ENCODE results near the gene ZNF263. TPM values are rescaled to one million over a fixed set of nuclear protein-coding genes. Genes with fewer than 3 reads are reported as not detected.

The ZNF263 gene
- total and polyA plus RNA-seq, 10 of the 15 experiments (the other 5 are each of a cell fraction or from before 2014, with no cell fraction given), result 4.7 to 45.6 (median 24.5) TPM

GRCh38 chr16:3276679-3277078 is 6.6 kb upstream of the ZNF263 start:
- intact Hi-C loops (cut with micrococcal nuclease; ENCODE audit: unreplicated experiment), result no loop called here
- in situ Hi-C loops (cut with MboI), result no loop called here
- POLR2A ChIA-PET, result interaction anchor here (0.7 to 1.0 kb wide), 4 partner anchors 22 to 151 kb away, joined by 3 to 9 read pairs (median 5); no protein-coding TSS in a partner anchor
- Histone ChIP-seq H3K4me2 (ENCODE audit: control insufficient read depth, insufficient read depth) (no peak overlapping the region), H3K27ac (ENCODE audit: control insufficient read depth, insufficient read depth) (no peak overlapping the region), H3K4me3 (no peak overlapping the region), H2AFZ (ENCODE audit: control insufficient read depth, low read depth, low read length) (no peak overlapping the region), H3K4me1 (ENCODE audit: control insufficient read depth, insufficient read depth, low read length) (no peaks in the 10 kb centered on the region), H4K20me1 (ENCODE audit: control insufficient read depth, insufficient read depth) (no peaks in the 10 kb centered on the region), H3K9me3 (replicated peaks; ENCODE audit: control insufficient read depth, insufficient read depth, low read length) (no peaks in the 10 kb centered on the region), H3K27me3 (replicated peaks in 1 of 2; ENCODE audit: control insufficient read depth in 2 of 2, insufficient read depth in 2 of 2, low read length in 1 of 2) (no peaks in the 10 kb centered on the region), H3K79me2 (ENCODE audit: control insufficient read depth, insufficient read depth, low read length) (no peaks in the 10 kb centered on the region), H3K9ac (ENCODE audit: control insufficient read depth, insufficient read depth, low read length) (no peak overlapping the region), H3K36me3 (ENCODE audit: control insufficient read depth in 2 of 2, insufficient read depth in 2 of 2, low read length in 1 of 2) (no peaks in the 10 kb centered on the region)
- SMC1A ChIA-PET (ENCODE audit: uncharacterized antibody, unreplicated experiment), result interaction anchor here (0.6 to 1.6 kb wide), 3 partner anchors 9 to 735 kb away, joined by 3 to 9 read pairs (median 4); no protein-coding TSS in a partner anchor
- RAD21 ChIA-PET (ENCODE audit: unreplicated experiment), result interaction anchor here (0.6 kb wide), 1 partner anchor 184 kb away, joined by 3 read pairs; no protein-coding TSS in a partner anchor
- DNase-seq (ENCODE audit: low read depth, low spot score) (no peak), FAIRE-seq (no peak), ATAC-seq (no peak)
- CTCF ChIA-PET, result interaction anchor here (1.7 kb wide), 1 partner anchor 9 kb away, joined by 12 read pairs; no protein-coding TSS in a partner anchor
- 38% methylated on average over 5 of the region's 5 CpGs for WGBS (ENCODE audit: insufficient coverage, insufficient replicate concordance, low lambda C conversion rate, missing lambda C conversion rate)
- TF ChIP-seq JUND (IDR thresholded peaks at IDR 0.05; ENCODE audit: low read depth, low read length) (no peak), CHD1 (IDR thresholded peaks at IDR 0.05; ENCODE audit: low read depth, low read length) (no peak), NKRF (conservative IDR thresholded peaks at IDR 0.05) (no peak), USF2 (IDR thresholded peaks at IDR 0.05; ENCODE audit: borderline replicate concordance, low read depth, low read length) (no peak), SMAD5 (IDR thresholded peaks at IDR 0.05; ENCODE audit: low read depth) (no peak), SP1 (IDR thresholded peaks at IDR 0.05; ENCODE audit: low read depth, low read length) (no peak), PML (IDR thresholded peaks at IDR 0.05; ENCODE audit: low read length) (no peak), RELB (IDR thresholded peaks at IDR 0.05; ENCODE audit: low read depth) (no peak), RUNX3 (IDR thresholded peaks at IDR 0.05; ENCODE audit: low read length) (no peak), SUPT20H (IDR thresholded peaks at IDR 0.05; ENCODE audit: borderline replicate concordance, control insufficient read depth, low read depth, low read length) (no peak), NR2F1 (conservative IDR thresholded peaks at IDR 0.05) (no peak), CBX3 (IDR thresholded peaks at IDR 0.05; ENCODE audit: borderline replicate concordance, low read depth) (no peak), SUZ12 (IDR thresholded peaks at IDR 0.05; ENCODE audit: unreplicated experiment) (no peak), SPI1 (IDR thresholded peaks at IDR 0.05; ENCODE audit: borderline replicate concordance, insufficient read depth, low read depth, low read length) (no peak), SKIL (IDR thresholded peaks at IDR 0.05; ENCODE audit: low read depth, poor library complexity, severe bottlenecking) (no peak), KDM1A (IDR thresholded peaks at IDR 0.05; ENCODE audit: borderline replicate concordance) (no peak), HCFC1 (IDR thresholded peaks at IDR 0.05; ENCODE audit: low read length) (no peak), HDGF (IDR thresholded peaks at IDR 0.05) (no peak)
- BruUV-seq (replicated peaks), result no TSS peak
